ENCODE data around the gene TTC28.

DNA sequence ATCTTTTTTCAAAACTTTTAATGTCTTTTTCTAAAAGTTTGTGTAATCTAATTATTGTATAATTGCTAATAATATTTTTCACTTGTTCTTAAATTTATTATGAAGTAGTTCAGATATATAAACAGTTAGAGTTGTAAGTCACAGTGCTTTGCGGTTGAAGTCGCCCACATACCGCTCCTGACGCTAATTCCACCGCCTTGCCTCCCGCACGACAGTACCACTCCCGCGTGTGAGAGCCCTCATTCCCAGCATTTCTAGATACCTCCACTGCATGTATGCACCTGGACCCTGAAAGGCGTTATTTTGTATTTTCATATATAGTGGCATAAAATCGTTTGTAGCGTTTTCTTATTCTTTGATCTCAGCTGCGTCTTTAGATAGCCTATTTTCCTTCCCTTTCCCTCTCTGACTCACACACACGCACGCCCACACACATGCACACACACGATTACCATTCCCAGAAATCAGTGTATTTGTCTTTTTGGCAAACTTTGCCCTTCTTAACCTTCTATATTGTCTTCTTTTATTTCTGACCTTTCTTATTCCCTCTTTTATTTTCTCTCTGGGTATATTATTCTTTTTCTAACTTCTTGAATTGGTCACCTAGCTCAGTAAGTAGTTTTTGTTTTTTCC is 704.1 kb downstream of the TTC28 start:
- TF ChIP-seq POLR2A (IDR thresholded peaks at IDR 0.05), result no peak
- TF ChIP-seq, protein P1, sequence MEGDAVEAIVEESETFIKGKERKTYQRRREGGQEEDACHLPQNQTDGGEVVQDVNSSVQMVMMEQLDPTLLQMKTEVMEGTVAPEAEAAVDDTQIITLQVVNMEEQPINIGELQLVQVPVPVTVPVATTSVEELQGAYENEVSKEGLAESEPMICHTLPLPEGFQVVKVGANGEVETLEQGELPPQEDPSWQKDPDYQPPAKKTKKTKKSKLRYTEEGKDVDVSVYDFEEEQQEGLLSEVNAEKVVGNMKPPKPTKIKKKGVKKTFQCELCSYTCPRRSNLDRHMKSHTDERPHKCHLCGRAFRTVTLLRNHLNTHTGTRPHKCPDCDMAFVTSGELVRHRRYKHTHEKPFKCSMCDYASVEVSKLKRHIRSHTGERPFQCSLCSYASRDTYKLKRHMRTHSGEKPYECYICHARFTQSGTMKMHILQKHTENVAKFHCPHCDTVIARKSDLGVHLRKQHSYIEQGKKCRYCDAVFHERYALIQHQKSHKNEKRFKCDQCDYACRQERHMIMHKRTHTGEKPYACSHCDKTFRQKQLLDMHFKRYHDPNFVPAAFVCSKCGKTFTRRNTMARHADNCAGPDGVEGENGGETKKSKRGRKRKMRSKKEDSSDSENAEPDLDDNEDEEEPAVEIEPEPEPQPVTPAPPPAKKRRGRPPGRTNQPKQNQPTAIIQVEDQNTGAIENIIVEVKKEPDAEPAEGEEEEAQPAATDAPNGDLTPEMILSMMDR (IDR thresholded peaks at IDR 0.05), result no peak
